ENCODE measurements around the gene CFAP92.
A peak's percentile ranks its signal among the peaks of the same experiment; 100 is the strongest.

GRCh38 chr3:128878556-128879124 lies 115.2 kb downstream of the CFAP92 start:
- TF ChIP-seq TAF1 (conservative IDR thresholded peaks at IDR 0.05) (peak; percentile 74), FOXA1 (IDR thresholded peaks at IDR 0.05) (no peak), YY1 (IDR thresholded peaks at IDR 0.05) (no peak), CTCF (IDR thresholded peaks at IDR 0.05; ENCODE audit: low read depth, low read length, missing input control) (no peak), RAD21 (IDR thresholded peaks at IDR 0.05) (no peak), EGR1 (IDR thresholded peaks at IDR 0.05; ENCODE audit: low read depth in 2 of 2) (no peak)

All from liver (tissue), 3 donors.